Suprapubic skin (tissue), 4 donors: ENCODE data around the gene CRNN.

Experiments
- EP300 ChIP-seq: sonication (generic); formaldehyde crosslinking; IDR thresholded peaks from one replicate; pipeline ENCODE4 v1.6.1; 2017; ENCODE audit warnings: antibody characterized with exemption
- POLR2A ChIP-seq, 2 donors: fragments of 450-650 bp; IDR thresholded peaks; one replicate each; pipeline ENCODE4 v1.6.1; 2017; ENCODE audit warnings: antibody characterized with exemption in 2 of 2, mild to moderate bottlenecking in 2 of 2, moderate library complexity in 2 of 2
- POLR2AphosphoS5 ChIP-seq, 3 donors: sonication (generic); formaldehyde crosslinking; IDR thresholded peaks; one replicate each; pipeline ENCODE4 v1.6.1; 2017; ENCODE audit warnings: antibody characterized with exemption in 3 of 3
- TF ChIP-seq, protein P1 (sequence below), 2 donors: fragments of 200-600 bp in 1 of 2; fragments of 450-650 bp in 1 of 2; sonication (generic) in 1 of 2; IDR thresholded peaks; one replicate each; pipeline ENCODE4 v1.5.1; 2016 to 2019; ENCODE audit warnings: antibody characterized with exemption in 2 of 2, mild to moderate bottlenecking in 1 of 2, moderate library complexity in 1 of 2

DNA sequence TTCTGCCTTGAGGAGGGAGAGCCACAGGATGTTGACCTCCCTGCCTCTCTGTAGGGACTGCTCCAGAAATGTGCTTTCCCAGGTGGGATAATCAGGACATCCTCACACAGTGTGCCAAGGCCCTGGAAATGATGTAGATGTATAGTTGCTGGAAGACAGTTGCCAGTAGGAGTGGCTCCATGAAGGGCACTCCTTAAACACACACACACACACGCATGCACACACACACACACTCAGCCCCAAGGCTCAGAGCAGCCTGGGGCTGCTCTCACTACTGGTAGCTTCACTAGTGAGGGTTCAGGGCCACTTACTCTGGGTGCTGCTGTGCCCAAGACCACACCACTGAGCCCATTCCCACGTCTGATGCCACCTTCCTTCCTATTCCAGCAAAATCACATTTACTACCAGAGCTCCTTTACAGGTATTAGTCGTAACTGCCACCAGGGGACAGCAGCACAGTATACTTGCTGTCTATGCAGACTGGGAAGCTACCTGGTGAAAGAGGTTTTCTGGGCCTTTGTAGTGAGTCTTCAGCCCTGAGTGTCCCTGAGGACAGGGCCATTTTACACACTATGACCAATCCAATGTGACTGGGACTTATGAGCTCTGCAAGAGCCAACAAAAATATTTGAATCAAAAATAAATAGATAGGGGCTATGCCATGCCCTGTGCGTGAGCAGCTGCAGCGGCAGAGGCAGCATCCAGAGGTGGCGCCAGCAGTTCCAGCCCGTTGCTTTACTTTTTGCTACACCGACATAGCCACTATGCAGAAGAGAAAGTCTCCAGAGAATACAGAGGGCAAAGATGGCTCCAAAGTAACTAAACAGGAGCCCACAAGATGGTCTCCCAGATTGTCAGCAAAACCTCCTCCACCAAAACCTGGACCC lies 15.0 kb downstream of the CRNN start:
- TF ChIP-seq EP300 (no peak), POLR2A (IDR thresholded peaks at IDR 0.05) (no peak), POLR2AphosphoS5 (IDR thresholded peaks at IDR 0.05) (no peak)
- TF ChIP-seq, protein P1, sequence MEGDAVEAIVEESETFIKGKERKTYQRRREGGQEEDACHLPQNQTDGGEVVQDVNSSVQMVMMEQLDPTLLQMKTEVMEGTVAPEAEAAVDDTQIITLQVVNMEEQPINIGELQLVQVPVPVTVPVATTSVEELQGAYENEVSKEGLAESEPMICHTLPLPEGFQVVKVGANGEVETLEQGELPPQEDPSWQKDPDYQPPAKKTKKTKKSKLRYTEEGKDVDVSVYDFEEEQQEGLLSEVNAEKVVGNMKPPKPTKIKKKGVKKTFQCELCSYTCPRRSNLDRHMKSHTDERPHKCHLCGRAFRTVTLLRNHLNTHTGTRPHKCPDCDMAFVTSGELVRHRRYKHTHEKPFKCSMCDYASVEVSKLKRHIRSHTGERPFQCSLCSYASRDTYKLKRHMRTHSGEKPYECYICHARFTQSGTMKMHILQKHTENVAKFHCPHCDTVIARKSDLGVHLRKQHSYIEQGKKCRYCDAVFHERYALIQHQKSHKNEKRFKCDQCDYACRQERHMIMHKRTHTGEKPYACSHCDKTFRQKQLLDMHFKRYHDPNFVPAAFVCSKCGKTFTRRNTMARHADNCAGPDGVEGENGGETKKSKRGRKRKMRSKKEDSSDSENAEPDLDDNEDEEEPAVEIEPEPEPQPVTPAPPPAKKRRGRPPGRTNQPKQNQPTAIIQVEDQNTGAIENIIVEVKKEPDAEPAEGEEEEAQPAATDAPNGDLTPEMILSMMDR (IDR thresholded peaks at IDR 0.05) = peak in 1 of 2 donors; percentile 24
